ENCODE results near the gene MYL5.

Gene MYL5

DNA sequence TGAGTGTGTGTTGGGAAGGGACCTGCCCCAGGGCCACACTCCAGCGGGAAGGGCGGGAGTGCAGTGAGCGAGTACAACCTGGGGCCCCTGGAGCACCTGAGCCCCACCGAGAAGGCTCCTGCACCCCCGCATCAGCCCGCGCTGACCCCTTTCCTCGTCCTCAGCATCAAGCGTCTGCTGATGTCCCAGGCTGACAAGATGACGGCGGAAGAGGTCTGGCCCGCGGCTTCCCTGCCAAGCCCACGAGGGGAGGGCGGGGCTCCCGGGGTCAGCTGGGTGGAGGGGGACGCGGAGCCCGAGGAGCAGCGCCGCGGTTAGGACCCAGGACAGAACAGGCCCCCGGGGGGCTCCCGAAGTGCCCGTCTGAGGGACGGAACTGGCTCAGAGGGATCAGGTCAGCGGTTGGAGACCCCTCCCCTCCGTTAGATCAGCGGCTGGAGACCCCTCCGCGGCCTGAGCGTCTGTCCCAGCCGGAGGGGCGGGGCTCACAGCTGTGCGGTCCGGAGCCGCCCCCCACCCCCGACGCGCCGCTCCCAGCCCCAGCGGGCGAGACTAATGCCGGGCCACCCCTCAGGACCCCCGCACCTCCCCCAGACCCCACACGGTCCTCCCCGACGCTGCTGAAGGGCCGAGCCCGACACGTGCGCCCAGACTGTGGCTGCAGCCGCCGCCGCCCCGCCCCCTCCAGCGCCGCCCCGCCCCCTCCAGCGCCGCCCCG, 6.7 kb downstream of the MYL5 start (continued):
- TF ChIP-seq, protein P1, sequence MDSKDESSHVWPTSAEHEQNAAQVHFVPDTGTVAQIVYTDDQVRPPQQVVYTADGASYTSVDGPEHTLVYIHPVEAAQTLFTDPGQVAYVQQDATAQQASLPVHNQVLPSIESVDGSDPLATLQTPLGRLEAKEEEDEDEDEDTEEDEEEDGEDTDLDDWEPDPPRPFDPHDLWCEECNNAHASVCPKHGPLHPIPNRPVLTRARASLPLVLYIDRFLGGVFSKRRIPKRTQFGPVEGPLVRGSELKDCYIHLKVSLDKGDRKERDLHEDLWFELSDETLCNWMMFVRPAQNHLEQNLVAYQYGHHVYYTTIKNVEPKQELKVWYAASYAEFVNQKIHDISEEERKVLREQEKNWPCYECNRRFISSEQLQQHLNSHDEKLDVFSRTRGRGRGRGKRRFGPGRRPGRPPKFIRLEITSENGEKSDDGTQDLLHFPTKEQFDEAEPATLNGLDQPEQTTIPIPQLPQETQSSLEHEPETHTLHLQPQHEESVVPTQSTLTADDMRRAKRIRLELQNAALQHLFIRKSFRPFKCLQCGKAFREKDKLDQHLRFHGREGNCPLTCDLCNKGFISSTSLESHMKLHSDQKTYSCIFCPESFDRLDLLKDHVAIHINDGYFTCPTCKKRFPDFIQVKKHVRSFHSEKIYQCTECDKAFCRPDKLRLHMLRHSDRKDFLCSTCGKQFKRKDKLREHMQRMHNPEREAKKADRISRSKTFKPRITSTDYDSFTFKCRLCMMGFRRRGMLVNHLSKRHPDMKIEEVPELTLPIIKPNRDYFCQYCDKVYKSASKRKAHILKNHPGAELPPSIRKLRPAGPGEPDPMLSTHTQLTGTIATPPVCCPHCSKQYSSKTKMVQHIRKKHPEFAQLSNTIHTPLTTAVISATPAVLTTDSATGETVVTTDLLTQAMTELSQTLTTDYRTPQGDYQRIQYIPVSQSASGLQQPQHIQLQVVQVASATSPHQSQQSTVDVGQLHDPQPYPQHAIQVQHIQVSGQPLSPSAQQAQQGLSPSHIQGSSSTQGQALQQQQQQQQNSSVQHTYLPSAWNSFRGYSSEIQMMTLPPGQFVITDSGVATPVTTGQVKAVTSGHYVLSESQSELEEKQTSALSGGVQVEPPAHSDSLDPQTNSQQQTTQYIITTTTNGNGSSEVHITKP (tag by site-specific recombination; IDR thresholded peaks at IDR 0.05) = 0 out of 2 replicates have a peak, but pooled peaks have one; percentile 12
- TF ChIP-seq SP2 (tag by site-specific recombination; IDR thresholded peaks at IDR 0.05) (peak; percentile 52), ZNF529 (tag by site-specific recombination; IDR thresholded peaks at IDR 0.05; ENCODE audit: insufficient replicate concordance) (no peak), ZNF37A (tag by site-specific recombination; IDR thresholded peaks at IDR 0.05) (no peak), KLF9 (tag by site-specific recombination; IDR thresholded peaks at IDR 0.05; ENCODE audit: low read depth) (peak; percentile 58), ZNF335 (tag by site-specific recombination; conservative IDR thresholded peaks at IDR 0.05) (peak; percentile 93), GLIS2 (tag by site-specific recombination; IDR thresholded peaks at IDR 0.05) (peak; percentile 65), ZNF670 (tag by site-specific recombination; IDR thresholded peaks at IDR 0.05; ENCODE audit: low read depth) (no peak)
- TF ChIP-seq, protein P2, sequence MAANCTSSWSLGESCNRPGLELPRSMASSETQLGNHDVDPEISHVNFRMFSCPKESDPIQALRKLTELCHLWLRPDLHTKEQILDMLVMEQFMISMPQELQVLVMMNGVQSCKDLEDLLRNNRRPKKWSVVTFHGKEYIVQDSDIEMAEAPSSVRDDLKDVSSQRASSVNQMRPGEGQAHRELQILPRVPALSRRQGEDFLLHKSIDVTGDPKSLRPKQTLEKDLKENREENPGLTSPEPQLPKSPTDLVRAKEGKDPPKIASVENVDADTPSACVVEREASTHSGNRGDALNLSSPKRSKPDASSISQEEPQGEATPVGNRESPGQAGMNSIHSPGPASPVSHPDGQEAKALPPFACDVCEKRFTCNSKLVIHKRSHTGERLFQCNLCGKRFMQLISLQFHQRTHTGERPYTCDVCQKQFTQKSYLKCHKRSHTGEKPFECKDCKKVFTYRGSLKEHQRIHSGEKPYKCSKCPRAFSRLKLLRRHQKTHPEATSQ (tag by site-specific recombination; IDR thresholded peaks at IDR 0.05) = no peak
- TF ChIP-seq, protein P3, sequence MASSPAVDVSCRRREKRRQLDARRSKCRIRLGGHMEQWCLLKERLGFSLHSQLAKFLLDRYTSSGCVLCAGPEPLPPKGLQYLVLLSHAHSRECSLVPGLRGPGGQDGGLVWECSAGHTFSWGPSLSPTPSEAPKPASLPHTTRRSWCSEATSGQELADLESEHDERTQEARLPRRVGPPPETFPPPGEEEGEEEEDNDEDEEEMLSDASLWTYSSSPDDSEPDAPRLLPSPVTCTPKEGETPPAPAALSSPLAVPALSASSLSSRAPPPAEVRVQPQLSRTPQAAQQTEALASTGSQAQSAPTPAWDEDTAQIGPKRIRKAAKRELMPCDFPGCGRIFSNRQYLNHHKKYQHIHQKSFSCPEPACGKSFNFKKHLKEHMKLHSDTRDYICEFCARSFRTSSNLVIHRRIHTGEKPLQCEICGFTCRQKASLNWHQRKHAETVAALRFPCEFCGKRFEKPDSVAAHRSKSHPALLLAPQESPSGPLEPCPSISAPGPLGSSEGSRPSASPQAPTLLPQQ (tag by site-specific recombination; IDR thresholded peaks at IDR 0.05) = no peak
- TF ChIP-seq, protein P4, sequence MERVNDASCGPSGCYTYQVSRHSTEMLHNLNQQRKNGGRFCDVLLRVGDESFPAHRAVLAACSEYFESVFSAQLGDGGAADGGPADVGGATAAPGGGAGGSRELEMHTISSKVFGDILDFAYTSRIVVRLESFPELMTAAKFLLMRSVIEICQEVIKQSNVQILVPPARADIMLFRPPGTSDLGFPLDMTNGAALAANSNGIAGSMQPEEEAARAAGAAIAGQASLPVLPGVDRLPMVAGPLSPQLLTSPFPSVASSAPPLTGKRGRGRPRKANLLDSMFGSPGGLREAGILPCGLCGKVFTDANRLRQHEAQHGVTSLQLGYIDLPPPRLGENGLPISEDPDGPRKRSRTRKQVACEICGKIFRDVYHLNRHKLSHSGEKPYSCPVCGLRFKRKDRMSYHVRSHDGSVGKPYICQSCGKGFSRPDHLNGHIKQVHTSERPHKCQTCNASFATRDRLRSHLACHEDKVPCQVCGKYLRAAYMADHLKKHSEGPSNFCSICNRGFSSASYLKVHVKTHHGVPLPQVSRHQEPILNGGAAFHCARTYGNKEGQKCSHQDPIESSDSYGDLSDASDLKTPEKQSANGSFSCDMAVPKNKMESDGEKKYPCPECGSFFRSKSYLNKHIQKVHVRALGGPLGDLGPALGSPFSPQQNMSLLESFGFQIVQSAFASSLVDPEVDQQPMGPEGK (tag by site-specific recombination; IDR thresholded peaks at IDR 0.05) = peak; percentile 58

DNA sequence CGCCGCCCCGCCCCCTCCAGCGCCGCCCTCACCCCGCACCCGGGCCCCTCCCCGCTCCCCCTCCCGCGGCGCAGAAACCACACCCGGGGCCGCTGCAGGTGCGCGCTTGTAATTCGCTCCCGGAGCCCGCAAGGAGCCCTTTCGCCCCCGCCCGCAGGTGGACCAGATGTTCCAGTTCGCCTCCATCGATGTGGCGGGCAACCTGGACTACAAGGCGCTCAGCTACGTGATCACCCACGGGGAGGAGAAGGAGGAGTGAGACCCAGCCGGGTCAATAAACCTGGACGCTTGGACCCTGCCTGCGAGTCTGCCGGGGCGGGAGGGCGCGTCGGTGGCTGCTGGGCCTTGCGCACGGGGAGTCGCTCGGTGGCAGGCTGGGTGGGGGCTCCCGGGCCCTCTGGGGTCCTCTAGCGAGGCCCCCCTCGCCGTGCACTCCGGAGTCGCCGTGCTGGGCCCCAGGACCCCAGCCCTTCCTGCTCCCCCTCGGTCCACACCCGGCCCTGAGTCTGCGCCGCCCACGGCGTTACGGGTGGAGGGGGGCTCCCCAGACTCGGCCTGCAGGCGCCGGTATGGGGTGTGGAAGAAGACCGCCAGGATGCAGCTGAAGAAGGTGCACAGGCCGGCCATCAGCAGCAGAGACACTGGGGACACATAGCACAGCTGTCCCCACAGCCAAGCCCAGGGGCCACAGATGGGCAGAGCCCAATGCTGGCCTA, 7.6 kb downstream of the MYL5 start:
- Histone ChIP-seq H3K27ac (ENCODE audit: extremely low read depth, low read depth, low read length) (no peak overlapping the region), H3K36me3 (ENCODE audit: control insufficient read depth in 2 of 2, insufficient read depth in 1 of 2, low read length in 2 of 2) (no peaks in the 10 kb centered on the region), H3K9me3 (ENCODE audit: control insufficient read depth, insufficient read depth, low read depth, low read length) (no peaks in the 10 kb centered on the region), H3K4me3 (ENCODE audit: low read depth, low read length) (no peak overlapping the region), H3K4me1 (ENCODE audit: control insufficient read depth, insufficient read depth, low read length) (no peaks in the 10 kb centered on the region; the same call in 1 of the 2 replicates)
- ChIA-PET CTCF (interaction anchor here (0.6 kb wide), 1 partner anchor 57 kb away, joined by 3 read pairs; no protein-coding TSS in a partner anchor), POLR2A (no interaction called here)
- TF ChIP-seq, protein P5, sequence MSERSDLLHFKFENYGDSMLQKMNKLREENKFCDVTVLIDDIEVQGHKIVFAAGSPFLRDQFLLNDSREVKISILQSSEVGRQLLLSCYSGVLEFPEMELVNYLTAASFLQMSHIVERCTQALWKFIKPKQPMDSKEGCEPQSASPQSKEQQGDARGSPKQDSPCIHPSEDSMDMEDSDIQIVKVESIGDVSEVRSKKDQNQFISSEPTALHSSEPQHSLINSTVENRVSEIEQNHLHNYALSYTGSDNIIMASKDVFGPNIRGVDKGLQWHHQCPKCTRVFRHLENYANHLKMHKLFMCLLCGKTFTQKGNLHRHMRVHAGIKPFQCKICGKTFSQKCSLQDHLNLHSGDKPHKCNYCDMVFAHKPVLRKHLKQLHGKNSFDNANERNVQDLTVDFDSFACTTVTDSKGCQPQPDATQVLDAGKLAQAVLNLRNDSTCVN (tag by site-specific recombination; optimal IDR thresholded peaks at IDR 0.05) = peak; percentile 42
- TF ChIP-seq GLIS1 (tag by site-specific recombination; IDR thresholded peaks at IDR 0.05) (peak; percentile 52), KLF1 (tag by site-specific recombination; IDR thresholded peaks at IDR 0.05) (0 out of 2 replicates have a peak, but pooled peaks have one; percentile 6), ZNF548 (tag by site-specific recombination; IDR thresholded peaks at IDR 0.05) (no peak), ZFP69B (tag by site-specific recombination; IDR thresholded peaks at IDR 0.05) (no peak), ZNF274 (IDR thresholded peaks at IDR 0.05; ENCODE audit: low read length) (no peak), ZNF274 (tag by site-specific recombination; IDR thresholded peaks at IDR 0.05; ENCODE audit: borderline replicate concordance) (no peak), ZBTB8A (tag by site-specific recombination; IDR thresholded peaks at IDR 0.05) (0 out of 2 replicates have a peak, but pooled peaks have one; percentile 33), GLIS2 (tag by site-specific recombination; IDR thresholded peaks at IDR 0.05) (peak; percentile 28; the same call in 1 of the 2 replicates)
- TF ChIP-seq, protein P6, sequence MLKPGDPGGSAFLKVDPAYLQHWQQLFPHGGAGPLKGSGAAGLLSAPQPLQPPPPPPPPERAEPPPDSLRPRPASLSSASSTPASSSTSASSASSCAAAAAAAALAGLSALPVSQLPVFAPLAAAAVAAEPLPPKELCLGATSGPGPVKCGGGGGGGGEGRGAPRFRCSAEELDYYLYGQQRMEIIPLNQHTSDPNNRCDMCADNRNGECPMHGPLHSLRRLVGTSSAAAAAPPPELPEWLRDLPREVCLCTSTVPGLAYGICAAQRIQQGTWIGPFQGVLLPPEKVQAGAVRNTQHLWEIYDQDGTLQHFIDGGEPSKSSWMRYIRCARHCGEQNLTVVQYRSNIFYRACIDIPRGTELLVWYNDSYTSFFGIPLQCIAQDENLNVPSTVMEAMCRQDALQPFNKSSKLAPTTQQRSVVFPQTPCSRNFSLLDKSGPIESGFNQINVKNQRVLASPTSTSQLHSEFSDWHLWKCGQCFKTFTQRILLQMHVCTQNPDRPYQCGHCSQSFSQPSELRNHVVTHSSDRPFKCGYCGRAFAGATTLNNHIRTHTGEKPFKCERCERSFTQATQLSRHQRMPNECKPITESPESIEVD (tag by site-specific recombination; IDR thresholded peaks at IDR 0.05) = no peak
- TF ChIP-seq, protein P7, sequence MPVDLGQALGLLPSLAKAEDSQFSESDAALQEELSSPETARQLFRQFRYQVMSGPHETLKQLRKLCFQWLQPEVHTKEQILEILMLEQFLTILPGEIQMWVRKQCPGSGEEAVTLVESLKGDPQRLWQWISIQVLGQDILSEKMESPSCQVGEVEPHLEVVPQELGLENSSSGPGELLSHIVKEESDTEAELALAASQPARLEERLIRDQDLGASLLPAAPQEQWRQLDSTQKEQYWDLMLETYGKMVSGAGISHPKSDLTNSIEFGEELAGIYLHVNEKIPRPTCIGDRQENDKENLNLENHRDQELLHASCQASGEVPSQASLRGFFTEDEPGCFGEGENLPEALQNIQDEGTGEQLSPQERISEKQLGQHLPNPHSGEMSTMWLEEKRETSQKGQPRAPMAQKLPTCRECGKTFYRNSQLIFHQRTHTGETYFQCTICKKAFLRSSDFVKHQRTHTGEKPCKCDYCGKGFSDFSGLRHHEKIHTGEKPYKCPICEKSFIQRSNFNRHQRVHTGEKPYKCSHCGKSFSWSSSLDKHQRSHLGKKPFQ (tag by site-specific recombination; IDR thresholded peaks at IDR 0.05) = no peak

Data from HEK293 (cell line).